MG63 (cell line): ENCODE data around the gene CTBP1. TPM values are rescaled to one million over a fixed set of nuclear protein-coding genes. Genes with fewer than 3 reads are reported as not detected.
A peak's percentile ranks its signal among the peaks of the same experiment; 100 is the strongest.
"Not testable (repeated sequence)": the region's sequence is repeated elsewhere in the genome, so short reads cannot be mapped to it uniquely, and the experiment has no call there.

Experiments used
- DNase-seq: peaks from one replicate; pipeline ENCODE4 v3.0.0-alpha.2; 2020
- H3K27me3 ChIP-seq: fragments of 250-450 bp; sonication (Bioruptor Pico); 2 replicates; pipeline ENCODE4 v1.5.1; 2020; ENCODE audit warnings: mild to moderate bottlenecking, moderate library complexity
- H3K36me3 ChIP-seq: fragments of 250-450 bp; sonication (Bioruptor Pico); 2 replicates; pipeline ENCODE4 v1.5.1; 2020; ENCODE audit warnings: mild to moderate bottlenecking, moderate library complexity
- H3K4me3 ChIP-seq: fragments of 250-450 bp; sonication (Bioruptor Pico); 2 replicates; pipeline ENCODE4 v1.5.1; 2020; ENCODE audit warnings: mild to moderate bottlenecking, moderate library complexity
- H3K9me3 ChIP-seq: fragments of 250-450 bp; sonication (Bioruptor Pico); 2 replicates; pipeline ENCODE4 v1.5.1; 2020; ENCODE audit warnings: mild to moderate bottlenecking, moderate library complexity
- total RNA-seq: library from RNA; depleted of rRNA; stranded (reverse); fragments of >200 nt; shearing (Covaris generic); gene quantifications from 2 replicates; pipeline ENCODE4 v1.2.3, GENCODE V29; 2014; ENCODE audit warnings: low replicate concordance

Gene CTBP1
- total RNA-seq, 1 experiment from 2014 or later = 178 TPM

DNA sequence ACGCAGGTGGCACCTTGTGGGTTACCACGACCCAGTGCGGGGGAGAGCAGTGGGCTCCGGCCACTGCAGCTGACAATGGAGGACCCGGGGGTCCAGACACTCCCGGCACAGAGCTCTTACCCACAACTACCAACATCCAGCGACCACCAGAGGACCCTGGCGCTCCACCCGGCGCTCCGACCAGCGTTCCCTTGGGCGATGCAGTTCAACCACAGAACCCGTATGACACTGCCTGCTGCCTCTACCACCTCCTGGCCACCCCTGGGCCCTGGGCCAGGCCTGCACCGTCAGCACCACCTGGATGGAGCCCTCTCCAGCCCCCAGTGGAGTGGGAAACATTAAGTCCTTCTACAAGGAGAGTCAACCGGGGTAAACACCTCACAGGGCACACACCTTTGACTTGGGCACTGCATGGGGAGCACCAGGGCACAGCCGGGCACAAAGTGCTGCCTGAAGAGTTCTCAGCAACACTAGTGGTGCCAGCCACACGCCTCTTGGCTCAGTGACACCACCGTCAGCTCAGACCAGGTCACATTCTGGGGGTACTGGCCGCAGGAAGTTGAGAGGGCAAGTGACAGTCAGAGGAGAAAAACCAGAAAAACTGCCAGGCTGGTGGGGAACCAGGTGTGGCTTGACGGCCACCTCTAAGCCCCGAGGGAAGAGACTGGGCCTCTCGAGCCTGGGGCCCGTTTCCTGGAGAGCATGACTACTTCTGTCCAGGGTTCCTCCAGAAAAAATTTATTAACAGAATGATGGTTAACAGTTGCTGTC, 2.6 kb downstream of the CTBP1 start:
- Histone ChIP-seq H3K36me3 (peaks cover 8% of the 10 kb centered on the region), H3K9me3 (0 out of 2 replicates have a peak, but pooled peaks cover 2% of the 10 kb centered on the region), H3K27me3 (no peaks in the 10 kb centered on the region), H3K4me3 (peak overlapping the region; percentile 74)
- no peak for DNase-seq

DNA sequence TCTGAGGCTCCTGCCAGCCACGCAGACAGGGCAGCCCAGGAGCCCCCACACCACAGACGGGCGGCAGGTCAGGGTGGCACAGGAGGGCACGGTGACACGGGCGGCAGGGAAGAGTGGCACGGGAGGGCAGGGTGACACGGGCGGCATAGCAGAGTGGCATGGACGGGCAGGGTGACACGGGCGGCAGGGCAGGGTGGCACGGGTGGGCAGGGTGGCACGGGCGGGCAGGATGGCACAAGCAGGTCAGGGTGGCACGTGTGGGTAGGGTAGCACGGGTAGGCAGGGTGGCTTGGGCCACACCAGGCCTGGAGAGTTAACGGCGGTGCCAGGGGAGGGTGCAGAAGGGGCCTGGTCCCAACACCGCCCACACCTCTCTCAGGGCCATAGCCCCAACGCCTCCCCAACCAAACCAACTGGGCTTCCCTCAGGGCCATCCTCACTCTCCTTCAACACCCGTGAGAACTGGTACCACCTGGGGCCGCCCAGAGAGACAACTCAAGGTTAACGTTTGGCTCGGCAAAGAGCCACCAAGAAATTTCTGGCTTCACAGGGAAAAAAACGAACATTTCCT, 3.4 kb downstream of the CTBP1 start:
- H3K36me3 ChIP-seq = peaks cover 5% of the 10 kb centered on the region; the same call in 1 of the 2 replicates
- no peak for DNase-seq
- H3K4me3 ChIP-seq = no peak overlapping the region
- 0 out of 2 replicates have a peak, but pooled peaks cover 2% of the 10 kb centered on the region for H3K9me3 ChIP-seq
- H3K27me3 ChIP-seq = no peaks in the 10 kb centered on the region

DNA sequence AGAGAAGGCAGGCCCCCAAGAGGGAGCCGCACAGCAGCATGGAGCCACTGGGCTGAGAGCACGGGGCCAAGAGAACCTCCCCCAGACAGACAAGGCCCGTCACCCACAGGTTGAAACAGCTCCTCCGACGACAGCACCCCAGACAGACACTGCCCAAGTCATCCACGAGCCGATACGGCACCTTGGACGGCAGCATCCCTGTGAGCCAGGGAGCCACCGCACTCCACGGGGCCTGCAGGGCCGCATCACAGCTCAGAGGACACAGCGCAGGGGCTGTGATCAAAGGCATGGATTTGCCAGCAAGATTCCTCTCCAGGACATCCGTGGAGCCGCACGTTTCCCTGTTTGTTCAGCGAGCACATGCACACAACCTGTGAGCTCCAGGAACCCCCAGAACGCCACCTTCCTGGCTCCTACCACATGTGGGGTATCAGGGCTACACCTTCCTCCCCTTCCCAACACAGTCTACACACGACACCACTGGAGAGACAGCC, 3.9 kb downstream of the CTBP1 start:
- Histone ChIP-seq H3K4me3 (no peak overlapping the region), H3K9me3 (0 out of 2 replicates have a peak, but pooled peaks cover 2% of the 10 kb centered on the region), H3K36me3 (peaks cover 5% of the 10 kb centered on the region; the same call in 1 of the 2 replicates), H3K27me3 (no peaks in the 10 kb centered on the region)
- no peak for DNase-seq

DNA sequence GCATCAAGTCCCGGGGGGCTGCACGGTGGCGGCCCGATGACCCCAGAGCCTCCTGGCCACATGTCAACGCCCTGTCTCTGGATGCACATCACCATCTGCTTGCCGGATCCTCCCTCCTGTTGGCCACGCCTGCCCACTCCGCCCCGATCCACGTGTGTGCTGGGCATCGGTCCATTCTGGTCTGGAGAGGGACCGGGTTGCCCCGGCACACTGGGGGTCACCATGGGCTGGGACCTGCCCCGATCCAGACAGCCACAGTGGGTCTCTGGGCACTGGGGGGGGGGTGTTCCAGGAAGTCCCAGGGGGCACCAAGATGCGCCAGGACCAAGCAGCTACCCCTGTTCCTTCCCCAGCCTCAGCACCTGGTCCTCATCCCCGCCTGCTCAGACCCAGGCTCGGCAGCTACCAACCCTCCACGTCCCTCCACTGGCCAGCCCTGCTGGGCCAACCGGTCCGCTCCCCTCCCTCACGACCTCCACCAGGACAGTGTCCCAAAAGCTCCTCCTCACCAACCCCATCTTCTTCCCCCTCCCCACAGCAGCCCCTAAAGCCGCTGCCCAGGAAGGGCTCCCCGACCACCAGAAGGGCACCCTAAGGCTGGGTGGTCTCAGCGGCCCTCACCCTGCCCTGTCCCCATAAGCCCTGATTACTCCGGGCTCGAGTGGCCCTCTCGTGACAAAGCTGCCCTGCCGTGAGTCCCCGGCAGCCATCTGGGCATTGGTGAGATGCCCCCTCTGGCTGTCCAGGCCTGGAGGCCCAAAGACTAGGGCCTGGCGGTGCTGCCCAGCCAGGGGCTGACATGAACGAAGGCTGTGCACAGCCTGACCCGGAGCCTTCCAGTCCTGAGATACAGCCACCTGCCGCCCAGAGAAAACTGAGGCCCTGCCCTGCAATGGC, 4.6 kb downstream of the CTBP1 start:
- Histone ChIP-seq H3K9me3 (no peaks in the 10 kb centered on the region), H3K4me3 (no peak overlapping the region), H3K36me3 (peaks cover 9% of the 10 kb centered on the region), H3K27me3 (no peaks in the 10 kb centered on the region)
- DNase-seq = no peak

DNA sequence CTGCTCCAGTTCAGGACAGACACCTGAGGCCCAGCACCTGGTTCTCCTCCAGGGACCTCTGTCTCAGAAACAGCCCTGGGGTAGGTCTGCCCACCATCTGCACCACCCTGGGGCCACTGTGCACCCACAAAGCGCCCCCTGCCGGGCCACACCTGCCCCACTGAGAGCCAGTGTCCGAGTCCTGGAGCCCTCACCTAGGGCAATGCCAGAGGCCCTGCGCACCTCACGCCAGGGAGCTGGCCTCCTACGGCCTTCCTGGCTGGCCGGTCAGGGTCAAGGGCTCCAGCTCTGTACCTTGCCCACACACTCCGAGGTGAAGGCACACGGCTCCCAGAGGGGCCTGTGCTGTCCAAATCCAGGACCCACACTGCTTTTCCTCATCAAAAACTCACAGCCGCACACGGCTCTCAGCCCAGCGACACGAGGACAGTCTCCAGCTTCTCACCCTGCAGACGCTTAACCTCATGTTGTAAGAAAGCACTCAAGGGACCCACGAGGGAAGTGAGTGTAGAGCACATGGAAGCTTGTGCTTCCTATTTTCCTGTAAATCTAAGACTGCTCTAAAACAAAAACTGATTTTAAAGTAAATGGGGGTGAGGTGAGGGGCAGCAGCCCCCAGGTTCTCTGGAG, 5.4 kb downstream of the CTBP1 start:
- no peak for DNase-seq
- no peaks in the 10 kb centered on the region for H3K27me3 ChIP-seq
- peaks cover 9% of the 10 kb centered on the region for H3K36me3 ChIP-seq
- H3K4me3 ChIP-seq = no peak overlapping the region
- no peaks in the 10 kb centered on the region for H3K9me3 ChIP-seq

DNA sequence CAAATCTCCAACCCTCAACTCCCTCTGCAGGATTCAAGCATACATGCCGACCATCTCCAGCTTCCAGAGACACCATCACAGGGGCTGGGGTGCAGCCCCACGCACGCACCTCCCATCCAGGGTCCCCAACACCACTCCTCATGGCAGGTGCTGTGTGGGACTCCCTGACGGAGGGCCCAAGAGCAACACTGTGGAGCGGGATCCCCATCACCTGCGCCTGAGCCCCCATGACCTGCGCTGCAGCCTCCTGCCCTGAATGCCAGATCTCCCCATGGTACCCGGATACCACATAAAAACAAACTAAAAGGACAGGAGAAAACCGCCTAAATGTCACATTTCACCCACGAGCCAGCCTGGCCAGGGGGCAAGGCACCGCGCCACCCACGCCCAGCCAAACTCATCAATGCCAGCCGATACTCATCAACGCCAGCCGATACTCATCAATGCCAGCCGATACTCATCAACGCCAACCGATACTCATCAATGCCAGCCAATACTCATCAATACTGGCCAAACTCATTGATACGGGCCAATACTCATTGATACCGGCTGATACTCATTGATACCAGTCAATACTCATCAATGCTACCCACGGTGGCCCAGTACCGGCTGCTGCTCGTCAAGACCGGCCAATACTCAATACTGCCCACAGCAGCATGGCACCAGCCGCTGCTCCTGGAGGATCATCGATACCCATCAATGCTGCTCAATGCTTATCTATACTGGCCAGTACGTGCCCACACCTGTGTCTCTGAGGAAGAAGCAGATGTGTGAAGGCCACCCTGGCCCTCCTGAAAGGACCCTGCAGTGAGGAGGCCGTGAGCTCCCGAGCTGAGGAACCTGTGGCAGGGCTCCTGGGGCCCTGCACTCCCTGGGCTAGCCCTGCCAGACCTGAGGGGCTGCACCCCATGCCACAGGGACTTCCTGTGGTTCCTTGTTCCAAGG, 6.2 kb downstream of the CTBP1 start:
- H3K27me3 ChIP-seq = no peaks in the 10 kb centered on the region
- H3K9me3 ChIP-seq = no peaks in the 10 kb centered on the region
- H3K36me3 ChIP-seq = peaks cover 9% of the 10 kb centered on the region
- no peak overlapping the region for H3K4me3 ChIP-seq
- no peak for DNase-seq

DNA sequence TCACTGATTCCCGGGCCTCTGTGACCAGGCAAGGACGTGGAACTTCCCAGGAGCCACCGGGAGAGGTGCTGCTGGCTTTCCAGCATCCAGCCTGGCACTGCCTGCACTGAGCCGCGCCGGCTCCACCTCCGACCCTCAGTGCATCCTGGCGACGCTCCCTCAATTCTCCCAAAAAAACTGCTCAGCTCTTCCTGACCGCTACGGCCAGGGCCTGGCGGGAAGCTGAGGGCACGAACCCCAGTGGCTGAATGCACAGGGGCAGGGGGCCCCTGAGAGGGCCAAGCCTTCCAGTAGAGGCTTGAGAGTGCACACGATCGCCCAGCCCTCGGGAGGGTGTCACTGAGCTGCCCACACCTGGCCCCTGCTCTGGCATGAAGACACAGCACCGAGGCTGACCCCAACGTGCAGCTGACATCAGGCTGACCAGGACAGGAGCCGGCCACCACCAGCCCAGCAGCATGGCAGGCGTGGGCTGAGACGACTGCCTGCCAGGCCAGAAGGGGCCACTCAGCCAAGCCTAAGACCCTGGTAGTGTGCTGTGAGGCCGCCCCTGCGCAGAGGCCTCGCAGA, 6.9 kb downstream of the CTBP1 start:
- Histone ChIP-seq H3K27me3 (no peaks in the 10 kb centered on the region), H3K9me3 (no peaks in the 10 kb centered on the region), H3K4me3 (no peak overlapping the region), H3K36me3 (peaks cover 9% of the 10 kb centered on the region)
- no peak for DNase-seq

DNA sequence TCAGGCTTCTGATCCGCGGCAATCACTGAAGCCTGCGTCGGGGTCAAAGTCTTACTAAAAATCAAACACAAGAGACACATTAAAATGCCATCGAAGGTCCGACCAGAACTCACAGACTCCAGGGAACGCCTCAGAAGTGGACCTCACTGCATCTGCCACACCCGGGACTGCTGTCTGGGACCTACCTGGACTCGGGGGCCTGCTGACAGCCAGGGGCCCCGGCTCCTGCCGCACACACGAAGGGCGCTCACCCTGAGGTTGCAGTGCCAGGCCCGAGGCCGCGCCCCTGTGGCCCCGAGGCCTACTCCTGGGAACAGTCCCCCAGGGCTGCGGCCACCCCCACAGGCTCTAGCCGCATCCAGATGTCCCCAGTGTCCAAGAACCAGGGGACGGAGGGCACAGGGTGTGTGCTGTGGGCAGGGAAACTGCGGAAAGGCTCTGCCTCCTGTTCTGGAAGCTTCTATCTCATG, 7.4 kb downstream of the CTBP1 start:
- H3K4me3 ChIP-seq = no peak overlapping the region
- no peak for DNase-seq

DNA sequence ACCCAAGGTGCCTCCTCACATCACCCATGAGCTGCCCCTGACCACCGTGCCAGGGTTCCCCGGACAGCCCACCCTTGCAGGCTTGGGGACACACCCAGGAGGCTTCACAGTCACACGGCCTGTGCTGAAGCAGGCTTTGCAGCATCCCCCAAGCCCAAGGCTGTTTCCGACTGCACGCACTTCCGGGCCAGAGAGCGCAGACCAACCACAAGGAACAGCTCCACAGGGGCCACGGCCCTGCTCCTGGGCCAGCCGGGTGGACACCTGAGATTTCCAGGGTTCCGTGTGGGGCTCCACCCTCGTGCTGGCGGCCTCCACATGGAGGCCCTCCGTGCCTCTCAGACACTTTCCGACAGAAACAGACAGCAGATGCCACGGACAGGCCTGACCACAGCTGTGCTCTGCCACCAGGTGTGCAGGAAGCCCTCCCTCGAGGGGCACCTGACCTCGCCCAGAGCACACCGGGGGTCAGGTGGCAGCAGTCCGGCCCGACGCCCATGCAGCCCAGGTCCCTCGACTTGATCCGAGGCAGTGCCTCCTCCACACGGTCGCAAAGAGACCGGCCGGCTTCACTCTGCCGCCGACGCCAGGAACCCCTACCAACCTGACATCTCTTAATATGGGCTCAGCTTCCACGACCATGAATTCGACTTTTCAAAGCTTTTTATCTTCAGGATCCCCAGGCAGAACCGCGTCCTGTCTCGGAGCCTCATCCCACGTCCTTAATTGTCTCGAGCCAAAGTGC, 8.0 kb downstream of the CTBP1 start:
- no peaks in the 10 kb centered on the region for H3K9me3 ChIP-seq
- H3K4me3 ChIP-seq = no peak overlapping the region
- H3K27me3 ChIP-seq = no peaks in the 10 kb centered on the region
- peaks cover 6% of the 10 kb centered on the region for H3K36me3 ChIP-seq
- no peak for DNase-seq

More for the DNA sequence above, 7.4 kb downstream of the CTBP1 start:
- Histone ChIP-seq H3K9me3 (no peaks in the 10 kb centered on the region), H3K36me3 (peaks cover 9% of the 10 kb centered on the region), H3K27me3 (no peaks in the 10 kb centered on the region)

DNA sequence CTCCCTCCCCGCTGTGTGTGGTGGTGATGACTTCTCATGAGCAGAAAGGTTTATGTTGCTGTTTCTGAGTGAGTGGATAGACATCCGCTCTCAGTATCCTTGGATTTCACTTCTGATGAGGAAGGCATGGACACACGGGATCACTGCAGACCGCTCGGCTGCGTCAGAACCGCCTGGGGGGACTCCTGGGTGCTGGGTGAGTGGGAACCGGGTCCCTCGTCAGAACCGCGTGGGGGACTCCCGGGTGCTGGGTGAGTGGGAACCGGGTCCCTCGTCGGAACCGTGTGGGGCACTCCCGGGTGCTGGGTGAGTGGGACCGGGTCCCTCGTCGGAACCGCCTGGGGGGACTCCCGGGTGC, 9.0 kb downstream of the CTBP1 start:
- Histone ChIP-seq H3K9me3 (no peaks in the 10 kb centered on the region), H3K4me3 (no peak overlapping the region), H3K36me3 (peaks cover 6% of the 10 kb centered on the region), H3K27me3 (no peaks in the 10 kb centered on the region)
- DNase-seq = no peak

DNA sequence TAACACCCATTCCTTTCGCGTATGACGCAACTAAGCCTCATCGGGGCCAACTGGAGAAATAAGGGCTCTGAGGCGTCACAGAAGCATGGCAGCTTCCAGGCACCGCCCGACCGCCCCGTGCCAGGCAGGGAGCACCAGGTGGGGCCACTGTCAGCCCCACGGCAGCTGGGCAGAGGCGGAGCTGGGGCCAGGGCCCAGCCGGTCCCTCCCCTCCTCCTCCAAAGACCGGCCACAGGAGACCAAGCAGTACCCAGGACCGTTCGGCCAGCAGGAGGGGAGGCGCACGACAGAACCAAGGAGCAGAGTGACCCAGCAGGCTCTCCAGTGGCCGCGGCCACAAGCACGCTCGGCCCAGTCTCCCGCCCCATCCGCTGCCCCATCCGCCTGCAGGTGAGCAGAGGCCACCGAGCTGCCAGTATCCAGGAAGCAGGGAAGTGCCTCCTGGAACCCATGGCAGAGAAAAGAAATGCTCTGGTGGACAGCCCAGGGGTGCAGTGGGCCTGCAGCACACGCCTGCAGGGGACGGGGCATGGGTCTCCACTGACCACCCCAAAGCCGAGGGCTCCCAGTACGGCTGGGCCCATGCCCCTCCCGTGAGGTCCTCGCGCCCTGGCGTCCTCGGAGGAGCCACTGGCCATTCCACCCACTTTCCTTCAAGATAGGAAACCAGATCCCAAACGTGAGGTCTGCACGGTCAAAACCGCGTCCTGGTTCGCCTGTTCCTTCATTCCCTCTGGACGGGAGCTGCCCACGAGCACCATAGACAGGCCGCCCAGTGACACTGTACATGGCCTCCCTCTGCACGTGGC, 9.6 kb downstream of the CTBP1 start:
- H3K36me3 ChIP-seq = peaks cover 6% of the 10 kb centered on the region
- H3K4me3 ChIP-seq = no peak overlapping the region
- no peaks in the 10 kb centered on the region for H3K9me3 ChIP-seq
- no peak for DNase-seq
- H3K27me3 ChIP-seq = no peaks in the 10 kb centered on the region

DNA sequence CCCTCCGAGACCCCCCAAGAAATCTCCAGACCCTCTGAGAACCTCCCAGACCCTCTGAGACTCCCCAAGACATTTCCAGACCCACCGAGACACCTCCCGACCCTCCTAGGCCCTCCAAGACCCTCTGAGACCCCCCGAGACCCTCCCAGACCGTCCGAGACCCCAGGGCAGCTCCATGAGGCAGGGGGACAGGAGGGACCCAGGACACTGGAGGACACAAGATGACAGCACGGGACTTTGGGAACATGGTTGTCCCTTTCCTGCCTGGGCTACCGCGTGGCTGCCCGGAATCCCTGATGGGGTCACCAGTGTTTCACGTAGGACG, 10.3 kb downstream of the CTBP1 start:
- no peaks in the 10 kb centered on the region for H3K27me3 ChIP-seq
- H3K4me3 ChIP-seq = no peak overlapping the region
- H3K36me3 ChIP-seq = peaks cover 6% of the 10 kb centered on the region
- no peaks in the 10 kb centered on the region for H3K9me3 ChIP-seq
- no peak for DNase-seq

DNA sequence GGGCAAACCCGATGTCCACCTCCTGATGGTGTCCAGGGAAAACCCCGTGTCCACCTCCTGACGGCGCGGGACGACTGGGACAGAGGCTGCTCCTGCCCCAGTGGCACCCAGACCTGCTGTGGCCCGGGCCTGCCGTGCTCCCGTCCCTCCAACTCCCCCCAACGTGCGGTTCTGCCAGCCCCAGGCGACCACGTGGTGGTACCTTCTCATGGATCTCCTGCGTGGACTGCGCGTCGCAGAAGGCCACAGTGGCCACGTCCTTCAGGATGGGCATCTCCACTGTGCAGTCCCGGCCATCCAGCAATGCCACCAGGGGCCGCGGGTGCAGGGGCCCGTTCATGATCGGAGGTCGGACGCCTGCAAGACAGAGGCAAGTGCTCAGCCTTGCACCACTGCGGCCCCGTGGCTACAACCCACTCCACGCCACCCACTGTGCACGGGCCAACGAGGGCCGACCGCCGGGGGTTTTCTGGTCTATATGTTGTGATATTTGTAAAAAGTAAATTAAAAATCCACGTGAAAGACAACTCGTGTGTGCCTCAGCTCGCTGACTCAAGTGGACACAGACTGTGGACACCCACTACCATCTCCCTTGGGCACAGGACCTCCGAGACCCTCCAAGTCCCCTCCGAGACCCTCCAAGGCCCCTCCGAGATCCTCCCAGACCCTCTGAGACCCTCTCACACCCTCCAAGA, 10.8 kb downstream of the CTBP1 start:
- H3K27me3 ChIP-seq = no peaks in the 10 kb centered on the region
- DNase-seq = no peak

DNA sequence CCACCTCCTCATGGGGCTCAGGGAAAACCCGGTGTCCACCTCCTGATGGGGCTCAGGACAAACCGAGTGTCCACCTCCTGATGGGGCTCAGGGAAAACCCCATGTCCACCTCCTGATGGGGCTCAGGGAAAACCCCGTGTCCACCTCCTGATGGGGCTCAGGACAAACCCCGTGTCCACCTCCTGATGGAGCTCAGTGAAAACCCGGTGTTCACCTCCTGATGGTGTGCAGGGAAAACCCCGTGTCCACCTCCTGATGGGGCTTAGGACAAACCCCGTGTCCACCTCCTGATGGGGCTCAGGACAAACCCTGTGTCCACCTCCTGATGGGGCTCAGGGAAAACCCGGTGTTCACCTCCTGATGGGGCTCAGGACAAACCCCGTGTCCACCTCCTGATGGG, 11.7 kb downstream of the CTBP1 start:
- H3K9me3 ChIP-seq, H3K4me3 ChIP-seq, DNase-seq, H3K27me3 ChIP-seq, H3K36me3 ChIP-seq: not testable (repeated sequence)

More for the DNA sequence above, 10.8 kb downstream of the CTBP1 start:
- Histone ChIP-seq H3K4me3 (no peak overlapping the region), H3K36me3 (peaks cover 6% of the 10 kb centered on the region), H3K9me3 (no peaks in the 10 kb centered on the region)
